OCI-LY3 (cell line): ENCODE measurements around the gene KLHL18.

Source experiments
- H2AFZ ChIP-seq: fragments of 200-600, 300-600 bp; shearing (Covaris generic); 2 replicates; pipeline ENCODE4 v1.6.0; 2014; ENCODE audit warnings: antibody characterized with exemption, low read depth, low read length
- H3K27ac ChIP-seq: fragments of 200-600, 300-600 bp; sonication (generic); 2 replicates; pipeline ENCODE4 v1.5.1; 2014; ENCODE audit warnings: mild to moderate bottlenecking, low read length, moderate library complexity, mixed read lengths
- H3K27me3 ChIP-seq: fragments of 200-600, 300-600 bp; sonication (generic); 2 replicates; pipeline ENCODE4 v1.6.1; 2014; ENCODE audit warnings: low read depth, low read length, mixed read lengths
- H3K36me3 ChIP-seq: fragments of 200-600, 300-600 bp; sonication (generic); replicated peaks from 2 replicates; pipeline ENCODE3; 2014; ENCODE audit warnings: low read depth, low read length, mixed read lengths
- H3K4me1 ChIP-seq: fragments of 300-600, 200-600 bp; sonication (generic); 2 replicates; pipeline ENCODE4 v1.6.1; 2014; ENCODE audit warnings: low read length, mixed read lengths
- H3K4me2 ChIP-seq: fragments of 200-600, 300-600 bp; sonication (generic); 2 replicates; pipeline ENCODE4 v1.6.1; 2014; ENCODE audit warnings: low read length, mixed read lengths
- H3K4me3 ChIP-seq: fragments of 300-600, 200-600 bp; sonication (generic); 2 replicates; pipeline ENCODE4 v1.5.1; 2014; ENCODE audit warnings: antibody characterized with exemption, mild to moderate bottlenecking, low read length, moderate library complexity
- H3K79me2 ChIP-seq: fragments of 300-600, 200-600 bp; shearing (Covaris generic); 2 replicates; pipeline ENCODE4 v1.6.1; 2014; ENCODE audit warnings: mild to moderate bottlenecking, low read length, mixed read lengths
- H3K9ac ChIP-seq: fragments of 300-600, 200-600 bp; shearing (Covaris generic); 2 replicates; pipeline ENCODE4 v1.6.0; 2014; ENCODE audit warnings: mild to moderate bottlenecking, low read length, moderate library complexity
- H3K9me3 ChIP-seq: fragments of 200-600, 300-600 bp; shearing (Covaris generic); 2 replicates; pipeline ENCODE4 v1.6.1; 2014; ENCODE audit warnings: low read length, mixed read lengths; ENCODE audit not compliant: insufficient read depth
- H4K20me1 ChIP-seq: fragments of 200-600, 300-600 bp; sonication (generic); 2 replicates; pipeline ENCODE4 v1.6.1; 2016; ENCODE audit warnings: low read length, mixed read lengths; ENCODE audit not compliant: insufficient read depth
- CTCF ChIP-seq: fragments of 200-600, 300-600 bp; sonication (generic); IDR thresholded peaks from 2 replicates; pipeline ENCODE4 v1.5.1; 2014; ENCODE audit warnings: antibody characterized with exemption, low read length, low read depth
- EZH2phosphoT487 ChIP-seq: fragments of 200-600 bp; shearing (Covaris generic); IDR thresholded peaks from 2 replicates; pipeline ENCODE4 v1.6.1; 2018; ENCODE audit warnings: antibody characterized with exemption, mixed run types, low read depth

KLHL18 gene

GRCh38 chr3:47270526-47270925 is 12.2 kb upstream of the KLHL18 start:
- H3K4me1 ChIP-seq: peaks cover 7% of the 10 kb centered on the region
- H3K4me3 ChIP-seq: no peak overlapping the region
- no peaks in the 10 kb centered on the region for H3K27me3 ChIP-seq
- TF ChIP-seq CTCF: no peak
- TF ChIP-seq EZH2phosphoT487: no peak
- no peak overlapping the region for H3K27ac ChIP-seq
- no peaks in the 10 kb centered on the region for H3K9me3 ChIP-seq
- H3K36me3 ChIP-seq: no peaks in the 10 kb centered on the region
- H2AFZ ChIP-seq: no peak overlapping the region
- no peaks in the 10 kb centered on the region for H3K79me2 ChIP-seq
- no peak overlapping the region for H3K4me2 ChIP-seq
- H3K9ac ChIP-seq: no peak overlapping the region
- H4K20me1 ChIP-seq: no peaks in the 10 kb centered on the region

GRCh38 chr3:47273564-47273963 is 9.2 kb upstream of the KLHL18 start:
- Histone ChIP-seq H4K20me1 (no peaks in the 10 kb centered on the region), H3K79me2 (no peaks in the 10 kb centered on the region), H3K9ac (no peak overlapping the region), H3K4me3 (no peak overlapping the region), H3K27ac (no peak overlapping the region), H3K4me1 (no peaks in the 10 kb centered on the region), H3K4me2 (no peak overlapping the region), H2AFZ (no peak overlapping the region), H3K36me3 (no peaks in the 10 kb centered on the region), H3K27me3 (no peaks in the 10 kb centered on the region), H3K9me3 (no peaks in the 10 kb centered on the region)
- TF ChIP-seq EZH2phosphoT487 (no peak), CTCF (no peak)

- Histone ChIP-seq H3K4me2 (no peak overlapping the region), H3K79me2 (no peaks in the 10 kb centered on the region), H3K4me1 (no peaks in the 10 kb centered on the region), H3K27ac (no peak overlapping the region), H3K4me3 (no peak overlapping the region), H3K9me3 (no peaks in the 10 kb centered on the region), H3K27me3 (no peaks in the 10 kb centered on the region), H2AFZ (no peak overlapping the region), H3K9ac (no peak overlapping the region), H4K20me1 (no peaks in the 10 kb centered on the region), H3K36me3 (no peaks in the 10 kb centered on the region)
- 0 out of 2 replicates have a peak, but pooled peaks have one; percentile 14 for TF ChIP-seq CTCF
- TF ChIP-seq EZH2phosphoT487: no peak
Observed at GRCh38 chr3:47274652-47275051, 8.1 kb upstream of the KLHL18 start.

- Histone ChIP-seq H2AFZ (no peak overlapping the region), H3K27me3 (no peaks in the 10 kb centered on the region), H3K4me3 (no peak overlapping the region), H3K9me3 (no peaks in the 10 kb centered on the region), H3K36me3 (no peaks in the 10 kb centered on the region), H3K79me2 (0 out of 2 replicates have a peak, but pooled peaks cover under 1% of the 10 kb centered on the region), H3K27ac (no peak overlapping the region), H3K9ac (no peak overlapping the region), H3K4me2 (no peak overlapping the region), H3K4me1 (peaks cover 9% of the 10 kb centered on the region; the same call in 1 of the 2 replicates), H4K20me1 (no peaks in the 10 kb centered on the region; the same call in 1 of the 2 replicates)
- TF ChIP-seq EZH2phosphoT487 (no peak), CTCF (no peak)
Observed at GRCh38 chr3:47276558-47276957, 6.2 kb upstream of the KLHL18 start.
